ENCODE data around the gene COX10. TPM values are rescaled to one million over a fixed set of nuclear protein-coding genes. Genes with fewer than 3 reads are reported as not detected.
"Not testable (repeated sequence)": the region's sequence is repeated elsewhere in the genome, so short reads cannot be mapped to it uniquely, and the experiment has no call there.

The COX10 gene
- total RNA-seq = 10 to 100 TPM; 31.6 to 67.6 TPM

DNA sequence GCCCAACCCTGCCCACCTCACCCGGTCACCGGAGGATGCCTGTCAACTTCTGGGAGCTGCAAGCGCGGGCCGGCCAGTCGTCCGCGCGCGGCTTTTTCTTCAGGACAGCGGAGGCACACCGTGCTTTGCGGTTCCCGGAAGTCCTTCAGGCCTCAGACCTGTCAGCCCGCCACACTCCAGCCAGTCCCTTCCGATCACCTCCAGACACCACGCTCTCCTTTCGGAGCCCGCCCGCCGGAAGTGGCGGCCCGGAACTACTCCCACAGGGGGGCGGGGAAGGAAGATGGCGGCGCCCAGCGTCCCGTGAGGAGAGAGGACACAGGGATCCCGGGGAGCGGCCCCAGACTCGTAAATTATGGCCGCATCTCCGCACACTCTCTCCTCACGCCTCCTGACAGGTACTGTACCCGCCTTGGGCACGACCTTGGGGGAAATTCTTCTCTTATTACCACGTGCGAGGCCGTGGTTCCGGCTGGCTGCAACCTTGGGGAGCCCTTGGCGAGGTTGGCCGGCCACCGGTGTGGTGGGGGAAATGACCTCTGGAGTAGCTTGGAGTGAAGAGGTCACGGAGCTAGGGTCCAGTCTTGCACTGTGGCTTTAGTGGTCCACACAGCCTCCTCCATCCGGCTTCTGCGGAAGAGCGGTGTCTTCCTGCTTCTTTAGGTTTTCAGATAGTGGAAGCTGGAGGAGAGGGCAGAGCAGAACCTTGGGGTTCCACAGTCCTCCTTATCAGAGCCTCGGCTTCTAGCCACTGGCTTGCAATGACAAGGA, at the start of gene COX10:
COX10 (plus strand) TSS at position 254 of the 771 bp plus-strand sequence; CDS start at position 356, 102 bp downstream.
- peaks cover 0 to 25% of the 10 kb centered on the region in 2 donors for H3K4me1 ChIP-seq
- H3K27ac ChIP-seq = peak within 1 kb of the TSS; percentile 71 to 82
- H3K4me3 ChIP-seq = peak within 1 kb of the TSS; percentile 73 to 94
- H3K36me3 ChIP-seq = no peaks in the 10 kb centered on the region
- TF ChIP-seq CTCF (IDR thresholded peaks at IDR 0.05) = no peak
- DNase-seq (ENCODE audit: low spot score) = peak; percentile 87
- no peaks in the 10 kb centered on the region for H3K9me3 ChIP-seq
- H3K27me3 ChIP-seq = no peaks in the 10 kb centered on the region

GRCh38 chr17:14021651-14022294, 47.5 kb upstream of the COX10 start:
- DNase-seq (ENCODE audit: low spot score); H3K36me3 ChIP-seq; H3K4me1 ChIP-seq: not testable (repeated sequence)

GRCh38 chr17:14029755-14030154, 39.5 kb upstream of the COX10 start:
- not testable (repeated sequence) for H3K9me3 ChIP-seq; DNase-seq (ENCODE audit: low spot score); H3K4me3 ChIP-seq; H3K27ac ChIP-seq; H3K4me1 ChIP-seq; H3K27me3 ChIP-seq
- peaks cover 11% of the 10 kb centered on the region for H3K36me3 ChIP-seq

More at GRCh38 chr17:14021651-14022294, 47.5 kb upstream of the COX10 start:
- not testable (repeated sequence) for H3K9me3 ChIP-seq, H3K4me3 ChIP-seq, H3K27ac ChIP-seq, H3K27me3 ChIP-seq

DNA sequence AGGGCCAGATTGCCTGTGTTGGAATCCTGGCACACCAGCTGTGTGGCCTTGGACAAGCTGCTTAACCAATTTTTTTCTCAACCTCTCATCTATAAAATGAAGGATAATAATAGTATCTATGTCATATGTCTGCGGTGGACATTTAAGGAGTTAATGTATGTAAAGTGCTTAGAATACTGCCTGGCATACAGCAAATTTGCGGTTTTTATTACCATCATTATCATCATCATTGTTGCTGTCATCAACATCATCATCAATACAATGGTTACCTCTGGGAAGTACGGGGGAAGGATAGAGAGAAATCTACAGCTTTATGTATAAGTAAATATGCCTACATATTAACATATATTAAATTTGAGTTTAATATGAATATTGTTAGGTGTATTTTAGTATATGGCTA, 37.1 kb upstream of the COX10 start:
- Histone ChIP-seq H3K27me3 (no peaks in the 10 kb centered on the region), H3K36me3 (peaks cover 11% of the 10 kb centered on the region), H3K9me3 (no peaks in the 10 kb centered on the region), H3K27ac (no peak overlapping the region), H3K4me3 (no peak overlapping the region), H3K4me1 (no peaks in the 10 kb centered on the region)
- no peak for TF ChIP-seq CTCF (IDR thresholded peaks at IDR 0.05)
- no peak for DNase-seq (ENCODE audit: low spot score)

DNA sequence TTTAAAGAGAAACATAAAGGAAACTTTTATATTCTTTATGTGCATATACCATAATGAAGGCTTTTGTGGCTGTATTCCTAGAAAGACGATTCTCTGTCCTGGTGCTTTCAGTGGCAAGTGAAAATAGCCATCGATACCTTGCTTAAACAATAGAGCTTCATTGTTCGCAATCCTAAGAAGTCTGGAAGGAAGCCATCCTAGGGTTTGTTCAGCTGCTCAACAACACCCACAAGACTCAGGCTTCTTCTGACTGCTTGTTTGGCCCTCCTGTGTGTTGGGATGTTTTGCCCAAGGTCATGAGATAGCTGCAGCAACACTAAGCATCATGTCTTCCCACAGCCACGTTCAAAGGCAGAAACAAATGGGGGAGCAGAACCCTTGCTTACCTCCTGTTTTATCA, 36.1 kb upstream of the COX10 start:
- H3K4me1 ChIP-seq = peaks cover 0 to 2% of the 10 kb centered on the region in 2 donors
- no peak for DNase-seq (ENCODE audit: low spot score)
- TF ChIP-seq CTCF (IDR thresholded peaks at IDR 0.05) = no peak
- H3K36me3 ChIP-seq = peaks cover 11% of the 10 kb centered on the region
- H3K9me3 ChIP-seq = no peaks in the 10 kb centered on the region
- H3K27ac ChIP-seq = no peak overlapping the region
- H3K4me3 ChIP-seq = no peak overlapping the region
- H3K27me3 ChIP-seq = no peaks in the 10 kb centered on the region

DNA sequence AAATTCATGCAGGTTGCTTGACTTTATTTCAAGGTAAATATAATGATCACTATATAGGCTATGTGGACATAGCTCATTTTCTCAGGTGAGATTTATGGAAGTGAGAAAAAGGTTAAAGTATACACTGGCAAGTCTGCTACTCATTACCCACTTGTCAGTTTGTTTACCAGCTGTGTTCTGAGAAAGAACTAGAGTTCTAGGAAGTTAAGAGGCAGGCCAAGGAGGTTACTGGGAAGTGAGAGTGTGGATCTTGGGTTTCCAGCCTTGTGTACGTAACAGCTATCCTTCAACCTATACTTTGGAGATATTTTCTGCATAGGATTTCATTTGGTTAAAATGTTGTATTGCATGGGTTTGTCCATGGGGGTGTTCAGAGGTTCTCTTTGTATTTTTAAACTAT, 31.9 kb upstream of the COX10 start:
- Histone ChIP-seq H3K36me3 (peaks cover 11% of the 10 kb centered on the region), H3K4me1 (peaks cover 0 to 9% of the 10 kb centered on the region in 2 donors), H3K27ac (no peak overlapping the region), H3K4me3 (no peak overlapping the region), H3K9me3 (no peaks in the 10 kb centered on the region), H3K27me3 (no peaks in the 10 kb centered on the region)
- DNase-seq (ENCODE audit: low spot score) = no peak
- no peak for TF ChIP-seq CTCF (IDR thresholded peaks at IDR 0.05)

All from right atrium auricular region (tissue), 2 donors.